ENCODE measurements around the gene LDLRAD4.

The LDLRAD4 gene

GRCh38 chr18:13218368-13218991 is at the start of gene LDLRAD4:
LDLRAD4 (plus strand) TSS chr18:13218760.
- Histone ChIP-seq H3K27me3 (0 out of 22 replicates have a peak, but pooled peaks cover 0 to 6% (median 0%) of the 10 kb centered on the region in 11 experiments), H3K36me3 (peaks cover 0 to 4% (median 0%) of the 10 kb centered on the region in 11 experiments; a peak in 1 of 22 replicates), H3K27ac (peak within 1 kb of the TSS; percentile 62 to 85 (median 80)), H3K4me3 (peak within 1 kb of the TSS; percentile 79 to 95 (median 90)), H3K4me1 (peaks cover 72 to 84% (median 82%) of the 10 kb centered on the region in 10 experiments), H3K9ac (peak within 1 kb of the TSS; percentile 78 to 92 (median 85)), H3K4me2 (peak within 1 kb of the TSS; percentile 91 to 100 (median 97)), H3K9me3 (replicated peaks in 1 of 11) (no peaks in the 10 kb centered on the region), H4K20me1 (peaks cover 0 to 47% (median 3%) of the 10 kb centered on the region in 11 experiments; a peak in 9 of 22 replicates)
- TF ChIP-seq Cebpa-rat (IDR thresholded peaks at IDR 0.05) = no peak

DNA sequence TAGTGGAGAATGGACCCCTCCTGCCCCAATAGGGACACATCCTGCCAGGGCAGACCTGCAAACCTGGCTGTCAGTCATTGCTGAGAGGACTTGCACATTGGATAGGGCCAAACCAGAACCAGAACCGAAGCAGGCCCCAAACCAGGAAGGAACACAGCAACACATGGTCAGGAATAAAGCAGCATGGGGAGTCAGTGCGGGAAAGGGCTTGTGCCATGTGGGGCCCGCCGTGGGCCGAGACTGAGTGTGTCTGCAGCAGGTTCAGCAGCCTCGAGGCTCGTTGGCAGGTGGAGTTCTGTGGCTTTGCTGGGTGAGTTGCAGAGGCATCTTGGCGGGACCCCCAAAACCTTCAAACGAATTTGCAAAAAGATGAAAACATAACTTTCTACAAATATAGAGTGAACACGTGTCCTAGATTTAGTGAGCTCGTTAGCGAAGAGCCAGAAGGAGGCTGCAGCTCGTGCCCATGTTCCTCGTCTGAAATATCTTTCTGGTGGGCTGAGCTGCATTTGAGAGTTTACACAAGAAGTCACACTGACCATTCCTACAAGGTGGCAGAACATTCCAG is 44.9 kb upstream of the LDLRAD4 start:
- TF ChIP-seq Cebpa-rat (IDR thresholded peaks at IDR 0.05) = no peak
- H3K4me1 ChIP-seq = peaks cover 0 to 10% (median 3%) of the 10 kb centered on the region in 10 experiments; a peak in 7 of 20 replicates
- H3K27ac ChIP-seq = no peak overlapping the region
- H3K27me3 ChIP-seq = no peaks in the 10 kb centered on the region
- H4K20me1 ChIP-seq = no peaks in the 10 kb centered on the region; a peak in 1 of 22 replicates
- no peak overlapping the region for H3K4me2 ChIP-seq
- no peaks in the 10 kb centered on the region for H3K9me3 ChIP-seq (replicated peaks in 1 of 11)
- no peak overlapping the region for H3K4me3 ChIP-seq
- H3K9ac ChIP-seq = no peak overlapping the region
- H3K36me3 ChIP-seq = no peaks in the 10 kb centered on the region

DNA sequence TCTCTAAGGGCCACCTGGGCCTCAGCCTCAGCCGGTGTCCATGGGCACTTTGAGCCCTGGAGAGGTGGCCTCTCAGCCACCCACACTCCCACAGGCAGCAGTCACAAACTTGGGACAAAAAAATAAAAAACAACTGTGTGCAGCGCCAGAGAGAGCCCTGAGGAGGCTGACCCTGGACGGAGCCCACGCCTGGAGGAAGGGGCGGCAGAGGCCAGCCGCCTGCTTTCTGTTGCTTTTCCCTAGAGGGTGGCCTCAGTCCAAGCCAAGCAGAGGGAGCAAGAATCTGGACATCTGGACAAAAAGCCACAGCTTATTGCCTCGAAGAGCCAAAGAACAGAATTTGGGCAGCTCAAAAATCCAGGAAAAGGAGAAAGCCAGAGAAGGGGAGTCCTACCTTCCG is 43.3 kb upstream of the LDLRAD4 start:
- Histone ChIP-seq H3K27ac (peak overlapping the region in 4 of 11 experiments; percentile 5 to 34 (median 28); a peak in 4 of 22 replicates), H3K4me2 (peak overlapping the region in 2 of 11 experiments; percentile 29 to 43; a peak in 3 of 22 replicates)

DNA sequence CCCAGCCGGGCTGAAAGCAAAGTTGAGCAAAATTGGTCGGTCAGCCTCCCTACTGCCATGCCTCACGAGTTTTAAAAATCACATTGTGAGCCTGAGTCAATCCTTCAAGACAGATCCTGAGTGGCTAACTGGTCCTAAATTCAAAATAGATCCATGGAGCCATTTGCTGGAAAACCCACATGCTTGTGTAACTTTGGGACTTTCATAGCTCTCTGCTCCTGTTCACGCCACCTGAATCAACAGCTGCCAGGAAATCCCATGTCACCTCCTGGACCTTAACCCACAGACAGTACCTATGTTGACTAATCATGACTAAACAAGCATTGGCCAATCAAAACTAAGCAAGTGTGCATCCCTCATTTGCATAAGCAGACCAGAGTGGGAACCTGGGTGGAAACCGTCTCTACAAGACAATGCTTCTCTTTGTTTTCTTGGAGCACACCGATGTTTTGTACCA is 42.8 kb upstream of the LDLRAD4 start:
- Histone ChIP-seq H3K4me2 (peak overlapping the region in 6 of 11 experiments; percentile 24 to 43 (median 30); a peak in 6 of 22 replicates), H3K27ac (peak overlapping the region in 4 of 11 experiments; percentile 5 to 34 (median 28); a peak in 4 of 22 replicates), H3K27me3 (no peaks in the 10 kb centered on the region), H3K9ac (no peak overlapping the region), H3K9me3 (replicated peaks in 1 of 11) (no peaks in the 10 kb centered on the region), H4K20me1 (no peaks in the 10 kb centered on the region; a peak in 1 of 22 replicates), H3K36me3 (no peaks in the 10 kb centered on the region), H3K4me1 (peaks cover 0 to 10% (median 3%) of the 10 kb centered on the region in 10 experiments; a peak in 7 of 20 replicates), H3K4me3 (no peak overlapping the region)
- TF ChIP-seq Cebpa-rat (IDR thresholded peaks at IDR 0.05) = no peak

More for the DNA sequence above, 43.3 kb upstream of the LDLRAD4 start:
- H4K20me1 ChIP-seq = no peaks in the 10 kb centered on the region; a peak in 1 of 22 replicates
- H3K9me3 ChIP-seq (replicated peaks in 1 of 11) = no peaks in the 10 kb centered on the region
- H3K27me3 ChIP-seq = no peaks in the 10 kb centered on the region
- H3K36me3 ChIP-seq = no peaks in the 10 kb centered on the region
- no peak overlapping the region for H3K9ac ChIP-seq
- H3K4me1 ChIP-seq = peaks cover 0 to 10% (median 3%) of the 10 kb centered on the region in 10 experiments; a peak in 7 of 20 replicates
- H3K4me3 ChIP-seq = no peak overlapping the region
- no peak for TF ChIP-seq Cebpa-rat (IDR thresholded peaks at IDR 0.05)

- Histone ChIP-seq H4K20me1 (no peaks in the 10 kb centered on the region), H3K4me3 (no peak overlapping the region), H3K27me3 (no peaks in the 10 kb centered on the region), H3K27ac (no peak overlapping the region), H3K9ac (no peak overlapping the region), H3K36me3 (no peaks in the 10 kb centered on the region), H3K4me2 (no peak overlapping the region), H3K9me3 (replicated peaks in 1 of 11) (no peaks in the 10 kb centered on the region), H3K4me1 (peaks cover 0 to 10% (median 3%) of the 10 kb centered on the region in 10 experiments; a peak in 7 of 20 replicates)
- no peak for TF ChIP-seq Cebpa-rat (IDR thresholded peaks at IDR 0.05)
These were observed 41.7 kb upstream of the LDLRAD4 start for GRCh38 chr18:13176847-13177246.

- Histone ChIP-seq H3K9me3 (replicated peaks in 1 of 11) (no peaks in the 10 kb centered on the region), H3K27me3 (no peaks in the 10 kb centered on the region), H3K4me2 (no peak overlapping the region), H3K36me3 (no peaks in the 10 kb centered on the region), H3K27ac (no peak overlapping the region), H4K20me1 (no peaks in the 10 kb centered on the region), H3K9ac (no peak overlapping the region), H3K4me3 (no peak overlapping the region), H3K4me1 (peaks cover 0 to 10% (median 3%) of the 10 kb centered on the region in 10 experiments; a peak in 7 of 20 replicates)
- no peak for TF ChIP-seq Cebpa-rat (IDR thresholded peaks at IDR 0.05)
These were observed 40.4 kb upstream of the LDLRAD4 start for GRCh38 chr18:13178197-13178596.

DNA sequence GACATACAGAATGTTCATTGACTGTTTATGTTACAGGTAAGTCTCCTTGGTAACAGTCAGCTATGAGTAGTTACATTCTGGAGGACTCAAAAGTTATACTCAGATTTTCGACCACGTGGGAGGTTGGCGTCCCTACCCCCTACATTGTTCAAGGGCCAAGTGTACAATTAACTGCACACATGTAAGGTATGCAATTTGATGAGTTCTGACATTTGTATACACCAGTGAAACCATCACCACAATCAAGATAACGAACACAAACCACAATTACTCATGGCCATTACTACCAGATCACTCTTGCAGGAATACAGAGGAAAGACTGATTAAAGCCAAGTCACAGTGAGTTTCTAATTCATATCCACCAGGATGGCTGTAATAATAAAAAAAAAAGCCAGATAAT is 39.6 kb upstream of the LDLRAD4 start:
- H3K4me1 ChIP-seq = peaks cover 0 to 10% (median 3%) of the 10 kb centered on the region in 10 experiments; a peak in 7 of 20 replicates
- no peaks in the 10 kb centered on the region for H3K36me3 ChIP-seq
- no peak for TF ChIP-seq Cebpa-rat (IDR thresholded peaks at IDR 0.05)
- H4K20me1 ChIP-seq = no peaks in the 10 kb centered on the region
- no peak overlapping the region for H3K4me2 ChIP-seq
- H3K9me3 ChIP-seq (replicated peaks in 1 of 11) = no peaks in the 10 kb centered on the region
- no peak overlapping the region for H3K4me3 ChIP-seq
- H3K27ac ChIP-seq = no peak overlapping the region
- H3K27me3 ChIP-seq = no peaks in the 10 kb centered on the region
- no peak overlapping the region for H3K9ac ChIP-seq

GRCh38 chr18:13179566-13180113 is 38.9 kb upstream of the LDLRAD4 start:
- no peak overlapping the region for H3K4me3 ChIP-seq
- H3K4me1 ChIP-seq = peaks cover 0 to 10% (median 3%) of the 10 kb centered on the region in 10 experiments; a peak in 7 of 20 replicates
- H4K20me1 ChIP-seq = no peaks in the 10 kb centered on the region
- TF ChIP-seq Cebpa-rat (IDR thresholded peaks at IDR 0.05) = no peak
- no peaks in the 10 kb centered on the region for H3K27me3 ChIP-seq
- H3K4me2 ChIP-seq = no peak overlapping the region
- H3K9me3 ChIP-seq (replicated peaks in 1 of 11) = no peaks in the 10 kb centered on the region
- no peak overlapping the region for H3K9ac ChIP-seq
- H3K27ac ChIP-seq = no peak overlapping the region
- H3K36me3 ChIP-seq = no peaks in the 10 kb centered on the region

Data from BLaER1 treated with 17β-estradiol and CSF1 and Interleukin-3, amounts not matched to agents 10 nM and 100 nM (cell line).